Muscle layer of duodenum (tissue), 2 donors: ENCODE data around the gene C14orf132.

Source experiments
- H3K27ac ChIP-seq: one replicate; pipeline ENCODE4 v1.7.0; 2013; ENCODE audit warnings: mild to moderate bottlenecking, low read length
- H3K27me3 ChIP-seq: one replicate; pipeline ENCODE4 v1.7.0; 2013; ENCODE audit warnings: low read depth, mild to moderate bottlenecking, control low read depth, low read length
- H3K36me3 ChIP-seq, 2 donors: one replicate each; pipeline ENCODE4 v1.7.0; 2013; ENCODE audit warnings: low read length in 2 of 2, control low read depth in 1 of 2, mild to moderate bottlenecking in 1 of 2; ENCODE audit not compliant: insufficient read depth in 2 of 2, control insufficient read depth in 1 of 2
- H3K4me1 ChIP-seq, 2 donors: one replicate each; pipeline ENCODE4 v1.7.0; 2013; ENCODE audit warnings: low read length in 2 of 2, mild to moderate bottlenecking in 2 of 2, control low read depth in 1 of 2, moderate library complexity in 1 of 2; ENCODE audit not compliant: insufficient read depth in 2 of 2, control insufficient read depth in 1 of 2
- H3K4me3 ChIP-seq, 2 donors: one replicate each; pipeline ENCODE4 v1.7.0; 2013; ENCODE audit warnings: low read length in 2 of 2, low read depth in 1 of 2, mild to moderate bottlenecking in 1 of 2
- H3K9me3 ChIP-seq, 2 donors: one replicate each; pipeline ENCODE4 v1.7.0; 2013; ENCODE audit warnings: low read length in 2 of 2, control low read depth in 1 of 2, mild to moderate bottlenecking in 1 of 2; ENCODE audit not compliant: control insufficient read depth in 1 of 2
- donor health status: healthy.

C14orf132 gene

DNA sequence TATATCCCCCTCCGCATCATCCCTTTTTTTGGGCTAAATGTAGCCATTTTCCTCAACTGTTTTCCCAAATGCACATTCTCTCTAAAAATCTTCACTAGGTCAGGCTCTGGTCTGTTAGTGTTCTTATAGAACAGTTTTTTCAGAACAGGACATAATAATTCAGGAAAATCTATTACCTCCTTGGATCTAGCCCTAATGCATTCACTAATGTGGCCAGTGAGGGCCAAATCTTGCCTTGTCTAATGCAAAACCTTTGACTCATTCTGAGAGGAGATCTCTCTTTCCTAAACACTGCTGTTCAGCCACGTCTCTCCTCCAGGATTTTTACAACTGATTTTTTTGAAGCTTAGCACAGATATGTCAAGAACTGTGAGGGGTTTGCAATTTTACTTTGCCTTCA lies 15.5 kb downstream of the C14orf132 start:
- H3K27ac ChIP-seq: no peak overlapping the region

GRCh38 chr14:96055065-96055752 lies 16.0 kb downstream of the C14orf132 start:
- Histone ChIP-seq H3K27ac (no peak overlapping the region), H3K27me3 (no peaks in the 10 kb centered on the region), H3K36me3 (no peaks in the 10 kb centered on the region), H3K4me1 (peaks cover 0 to 20% of the 10 kb centered on the region in 2 donors), H3K4me3 (no peak overlapping the region), H3K9me3 (no peaks in the 10 kb centered on the region)

More for the DNA sequence above, 15.5 kb downstream of the C14orf132 start:
- peaks cover 0 to 21% of the 10 kb centered on the region in 2 donors for H3K4me1 ChIP-seq
- H3K36me3 ChIP-seq: no peaks in the 10 kb centered on the region
- no peaks in the 10 kb centered on the region for H3K9me3 ChIP-seq
- no peaks in the 10 kb centered on the region for H3K27me3 ChIP-seq
- H3K4me3 ChIP-seq: no peak overlapping the region

DNA sequence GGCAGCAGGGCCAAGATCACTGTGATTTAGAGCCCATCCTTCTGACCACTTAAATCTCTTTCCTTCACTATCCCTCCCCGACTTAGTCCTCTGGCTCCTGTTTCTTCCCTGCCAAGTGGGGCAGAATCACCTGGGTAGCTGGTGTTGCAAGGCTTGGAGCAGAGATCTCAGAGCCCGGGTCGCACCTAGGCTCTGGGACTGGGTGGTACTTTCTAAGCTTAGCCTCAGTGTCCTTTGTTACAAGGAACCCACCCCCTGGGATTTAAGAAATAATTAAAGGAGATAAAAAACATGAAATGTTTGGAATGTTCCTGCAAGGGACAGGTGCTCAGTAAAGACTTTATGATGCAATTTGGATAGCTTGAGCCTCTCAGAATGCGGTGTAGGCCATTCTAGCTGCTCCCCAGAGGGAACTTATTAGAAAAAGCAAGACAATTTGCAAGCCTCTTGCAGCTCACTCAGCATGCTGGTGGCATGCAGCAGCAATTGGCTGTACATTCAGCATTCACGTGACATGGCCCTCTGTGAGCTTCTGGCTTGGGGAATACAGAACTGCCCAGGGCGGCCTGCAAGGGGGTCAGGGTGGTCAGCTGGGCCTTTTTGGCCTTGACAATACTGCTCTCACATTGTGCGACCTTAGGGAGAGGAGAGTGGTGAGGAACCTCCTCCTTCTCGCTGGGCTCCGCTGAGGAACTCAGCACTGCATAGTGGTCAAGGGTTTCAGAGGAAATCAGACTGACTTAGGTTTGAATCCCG lies 16.8 kb downstream of the C14orf132 start:
- Histone ChIP-seq H3K9me3 (no peaks in the 10 kb centered on the region), H3K4me3 (no peak overlapping the region), H3K27me3 (no peaks in the 10 kb centered on the region), H3K36me3 (no peaks in the 10 kb centered on the region), H3K4me1 (peaks cover 0 to 19% of the 10 kb centered on the region in 2 donors), H3K27ac (no peak overlapping the region)

DNA sequence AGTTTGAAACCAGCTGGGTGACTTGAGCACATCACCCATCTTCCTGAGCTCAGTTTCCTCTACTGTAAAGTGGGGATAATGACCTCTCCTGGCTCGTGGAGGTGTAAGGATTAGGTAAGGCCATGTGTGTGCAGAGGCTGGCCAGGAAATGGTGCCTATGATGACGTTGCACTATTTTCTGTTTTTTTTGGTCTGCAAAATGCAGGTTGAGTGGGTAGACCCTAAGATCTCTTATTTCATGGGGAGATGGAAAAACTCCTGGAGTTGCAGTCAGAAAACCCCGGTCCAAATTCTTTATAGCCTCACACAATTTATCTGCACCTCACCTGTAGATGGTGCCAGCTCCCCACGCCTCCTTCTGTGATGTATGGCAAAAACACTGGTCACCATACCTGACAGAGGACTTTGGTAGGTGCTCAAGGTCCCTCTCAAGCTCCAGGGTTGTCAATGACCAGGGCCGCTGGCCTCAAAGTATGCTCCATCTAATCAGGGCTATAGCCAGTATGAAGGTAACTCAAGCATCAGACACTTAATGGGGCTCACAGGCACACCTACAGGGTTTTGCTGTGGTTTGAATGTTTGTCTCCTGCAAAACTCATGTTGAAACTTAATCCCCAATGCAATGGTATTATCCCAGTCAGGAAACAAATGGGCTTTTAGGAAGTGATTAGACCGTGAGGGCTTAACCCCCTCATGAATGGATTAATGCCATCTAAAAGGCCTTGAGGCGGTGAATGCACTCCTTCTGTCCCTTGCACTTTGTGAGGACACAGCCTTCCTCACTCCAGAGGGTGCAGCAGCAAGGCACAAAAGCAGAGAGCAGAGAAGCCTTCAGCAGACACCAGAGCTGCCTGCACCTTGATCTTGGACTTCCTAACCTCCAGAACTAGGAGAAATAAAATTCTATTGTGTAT lies 17.6 kb downstream of the C14orf132 start:
- Histone ChIP-seq H3K9me3 (no peaks in the 10 kb centered on the region), H3K27ac (no peak overlapping the region), H3K4me1 (peaks cover 0 to 18% of the 10 kb centered on the region in 2 donors), H3K4me3 (no peak overlapping the region), H3K27me3 (no peaks in the 10 kb centered on the region), H3K36me3 (no peaks in the 10 kb centered on the region)

DNA sequence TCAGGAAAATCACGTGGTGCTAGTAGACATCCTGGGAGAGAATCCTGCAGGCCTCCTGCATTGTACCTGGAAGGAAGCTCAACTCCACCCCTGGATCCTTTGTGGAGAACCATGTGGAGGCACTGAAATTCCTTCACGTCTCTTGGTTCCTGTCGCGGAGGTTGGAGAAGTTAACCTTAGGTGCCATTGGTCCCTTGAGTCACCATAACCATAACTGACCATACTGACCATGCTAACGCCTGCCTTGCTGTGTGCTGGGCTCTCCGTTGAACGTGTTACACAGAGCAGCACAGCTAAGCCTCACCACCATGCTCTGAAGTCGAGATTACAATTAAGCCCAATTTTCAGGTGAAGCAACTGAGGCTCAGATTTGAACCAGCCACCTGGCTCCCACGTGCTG lies 18.6 kb downstream of the C14orf132 start:
- H3K4me1 ChIP-seq: peaks cover 0 to 18% of the 10 kb centered on the region in 2 donors
- H3K27ac ChIP-seq: no peak overlapping the region
- no peaks in the 10 kb centered on the region for H3K9me3 ChIP-seq
- no peak overlapping the region for H3K4me3 ChIP-seq
- no peaks in the 10 kb centered on the region for H3K27me3 ChIP-seq
- no peaks in the 10 kb centered on the region for H3K36me3 ChIP-seq

- Histone ChIP-seq H3K36me3 (no peaks in the 10 kb centered on the region), H3K9me3 (no peaks in the 10 kb centered on the region), H3K27ac (no peak overlapping the region), H3K4me1 (peaks cover 0 to 12% of the 10 kb centered on the region in 2 donors), H3K27me3 (no peaks in the 10 kb centered on the region), H3K4me3 (no peak overlapping the region)
These were observed 19.5 kb downstream of the C14orf132 start for GRCh38 chr14:96058576-96059200.

GRCh38 chr14:96059519-96060135 lies 20.5 kb downstream of the C14orf132 start:
- Histone ChIP-seq H3K27me3 (no peaks in the 10 kb centered on the region), H3K4me3 (no peak overlapping the region), H3K9me3 (no peaks in the 10 kb centered on the region), H3K36me3 (no peaks in the 10 kb centered on the region), H3K4me1 (peaks cover 0 to 10% of the 10 kb centered on the region in 2 donors), H3K27ac (no peak overlapping the region)

GRCh38 chr14:96060186-96060933 lies 21.2 kb downstream of the C14orf132 start:
- H3K36me3 ChIP-seq: no peaks in the 10 kb centered on the region
- H3K4me3 ChIP-seq: no peak overlapping the region
- H3K4me1 ChIP-seq: peaks cover 0 to 10% of the 10 kb centered on the region in 2 donors
- no peak overlapping the region for H3K27ac ChIP-seq
- H3K9me3 ChIP-seq: no peaks in the 10 kb centered on the region
- no peaks in the 10 kb centered on the region for H3K27me3 ChIP-seq

- Histone ChIP-seq H3K27ac (no peak overlapping the region), H3K9me3 (no peaks in the 10 kb centered on the region), H3K4me1 (peaks cover 0 to 15% of the 10 kb centered on the region in 2 donors), H3K36me3 (no peaks in the 10 kb centered on the region), H3K27me3 (no peaks in the 10 kb centered on the region), H3K4me3 (no peak overlapping the region)
These were observed 22.8 kb downstream of the C14orf132 start for GRCh38 chr14:96062010-96062409.

DNA sequence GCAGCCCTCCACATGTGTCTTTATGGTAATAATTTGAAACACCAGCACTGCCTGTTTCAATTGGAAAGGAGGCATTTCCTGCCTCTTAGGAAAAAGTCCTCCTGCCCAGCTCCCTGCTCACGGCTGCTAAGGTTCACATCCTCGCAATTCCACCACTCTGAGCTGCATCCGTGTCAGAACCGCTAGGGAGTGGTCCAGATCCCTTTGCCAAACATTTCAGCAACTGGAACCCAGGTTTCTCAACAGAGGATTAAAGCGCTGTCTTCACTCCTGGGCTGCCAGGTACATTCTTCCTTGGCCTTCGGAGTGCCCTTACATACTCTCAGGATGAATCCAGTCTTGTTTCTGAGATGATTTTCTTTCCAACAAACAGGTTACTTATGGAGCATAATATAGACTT lies 23.3 kb downstream of the C14orf132 start:
- H3K27me3 ChIP-seq: no peaks in the 10 kb centered on the region
- no peak overlapping the region for H3K27ac ChIP-seq
- H3K9me3 ChIP-seq: no peaks in the 10 kb centered on the region
- H3K4me1 ChIP-seq: peaks cover 0 to 15% of the 10 kb centered on the region in 2 donors
- no peaks in the 10 kb centered on the region for H3K36me3 ChIP-seq
- no peak overlapping the region for H3K4me3 ChIP-seq
